Putamen (tissue), 1 donor: ENCODE measurements around the gene RBM5.

Source experiments
- DNase-seq: peaks from one replicate; pipeline ENCODE4 v3.0.0-alpha.2; 2016; ENCODE audit warnings: low spot score

Gene RBM5

DNA sequence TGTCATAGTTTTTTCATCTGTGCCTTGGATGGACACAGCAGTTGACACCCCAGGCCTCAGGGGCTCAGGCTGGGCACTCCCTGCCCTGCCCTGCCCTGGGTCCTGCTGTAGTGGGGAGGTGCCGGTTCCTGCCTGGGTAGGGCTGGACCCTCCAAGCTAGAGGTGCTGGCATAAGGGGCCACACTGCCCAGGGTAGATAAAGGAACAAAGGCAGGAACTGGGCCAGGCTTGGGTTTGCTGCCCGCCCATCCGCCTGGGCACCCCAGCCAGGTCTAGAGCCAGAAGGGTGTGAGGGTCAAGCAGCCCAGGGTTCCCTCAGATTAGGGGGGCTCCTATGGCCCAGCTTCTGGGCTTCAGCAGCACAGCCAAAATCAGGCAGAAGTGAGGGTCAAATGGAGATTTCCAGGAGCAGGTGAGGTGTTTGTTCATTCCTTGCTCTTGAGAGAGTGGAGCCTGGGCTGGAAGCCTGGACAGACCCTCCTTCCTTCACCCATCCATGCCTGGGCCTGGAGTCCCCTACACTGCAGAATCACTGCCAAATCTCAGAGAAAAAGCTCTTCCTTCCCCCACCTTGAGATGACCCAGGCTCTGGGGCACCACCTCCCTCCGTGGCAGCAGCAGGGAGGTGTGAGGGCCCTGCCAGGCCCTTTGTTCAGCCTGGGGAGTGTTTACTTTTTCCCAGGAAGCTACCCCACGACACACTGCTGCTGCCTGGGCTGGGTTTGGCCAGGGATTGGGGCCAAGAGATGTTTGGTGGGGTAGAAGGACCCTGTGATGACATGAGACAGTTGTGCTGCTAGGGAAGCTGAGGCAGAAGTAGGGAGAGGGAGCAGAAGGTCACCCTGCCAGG is 73.5 kb downstream of the RBM5 start:
- no peak for DNase-seq

DNA sequence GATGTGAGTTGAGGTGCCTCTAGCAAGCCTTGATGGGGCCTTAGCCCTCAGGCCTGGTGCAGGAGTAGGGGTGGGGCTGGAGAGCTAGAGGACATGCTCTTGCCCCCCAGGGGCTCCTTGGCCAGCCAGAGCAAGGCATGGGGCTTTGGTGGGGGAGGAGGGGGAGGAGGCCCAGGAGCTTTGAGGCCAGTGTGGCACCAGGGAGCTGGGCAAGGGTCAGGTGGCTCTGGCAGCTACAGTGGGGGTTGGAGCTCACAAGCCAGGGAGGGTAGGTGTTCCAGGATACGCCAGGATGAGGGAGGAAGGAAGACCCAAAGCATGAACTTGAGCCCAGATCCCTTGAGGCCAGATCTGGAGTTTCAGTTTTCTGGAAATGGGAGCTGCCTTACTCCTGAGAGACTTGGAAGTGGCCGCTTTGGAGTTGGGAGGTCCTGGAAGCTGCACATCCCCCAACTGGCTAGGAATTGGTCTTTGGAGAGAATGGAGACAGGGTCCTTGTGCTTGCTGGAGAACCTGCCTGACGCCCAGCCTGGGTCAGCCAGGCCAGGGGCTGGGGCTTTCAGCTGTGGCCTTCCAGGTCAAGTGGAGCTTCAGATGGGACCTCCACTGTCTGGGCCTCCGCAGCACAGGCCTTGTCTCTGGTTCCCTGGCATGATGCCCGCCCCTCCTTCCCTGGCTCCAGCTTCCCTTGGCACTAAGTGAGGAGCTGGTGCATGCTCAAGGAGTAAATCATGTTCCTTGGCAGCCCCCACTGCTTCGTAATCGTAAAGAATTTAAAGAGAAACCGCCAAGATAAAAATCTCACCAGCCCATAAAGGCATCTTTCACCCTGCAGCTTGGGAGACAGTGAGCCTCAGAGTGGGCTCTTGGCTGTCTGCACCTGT is 75.1 kb downstream of the RBM5 start:
- DNase-seq, result peak; percentile 21

DNA sequence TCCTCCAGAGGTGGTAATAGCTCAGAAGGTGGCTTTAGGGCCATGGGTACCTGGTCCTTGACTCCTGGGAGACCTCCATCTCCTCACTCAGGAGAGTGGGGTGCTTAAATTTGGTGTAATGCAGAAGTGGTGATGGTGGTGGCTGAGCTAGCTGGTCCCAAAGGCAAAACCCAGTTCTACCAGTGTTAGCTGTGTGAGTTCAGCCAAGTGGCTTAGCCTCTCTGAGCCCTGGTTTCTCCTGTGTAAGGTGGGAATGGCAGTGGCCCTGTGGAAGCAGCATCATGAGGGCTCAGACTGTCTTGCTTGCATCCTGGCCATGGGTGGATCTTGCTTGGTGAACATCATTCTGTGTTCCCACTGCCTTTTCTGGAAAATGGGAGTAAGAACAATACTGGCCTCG is 75.8 kb downstream of the RBM5 start:
- no peak for DNase-seq

DNA sequence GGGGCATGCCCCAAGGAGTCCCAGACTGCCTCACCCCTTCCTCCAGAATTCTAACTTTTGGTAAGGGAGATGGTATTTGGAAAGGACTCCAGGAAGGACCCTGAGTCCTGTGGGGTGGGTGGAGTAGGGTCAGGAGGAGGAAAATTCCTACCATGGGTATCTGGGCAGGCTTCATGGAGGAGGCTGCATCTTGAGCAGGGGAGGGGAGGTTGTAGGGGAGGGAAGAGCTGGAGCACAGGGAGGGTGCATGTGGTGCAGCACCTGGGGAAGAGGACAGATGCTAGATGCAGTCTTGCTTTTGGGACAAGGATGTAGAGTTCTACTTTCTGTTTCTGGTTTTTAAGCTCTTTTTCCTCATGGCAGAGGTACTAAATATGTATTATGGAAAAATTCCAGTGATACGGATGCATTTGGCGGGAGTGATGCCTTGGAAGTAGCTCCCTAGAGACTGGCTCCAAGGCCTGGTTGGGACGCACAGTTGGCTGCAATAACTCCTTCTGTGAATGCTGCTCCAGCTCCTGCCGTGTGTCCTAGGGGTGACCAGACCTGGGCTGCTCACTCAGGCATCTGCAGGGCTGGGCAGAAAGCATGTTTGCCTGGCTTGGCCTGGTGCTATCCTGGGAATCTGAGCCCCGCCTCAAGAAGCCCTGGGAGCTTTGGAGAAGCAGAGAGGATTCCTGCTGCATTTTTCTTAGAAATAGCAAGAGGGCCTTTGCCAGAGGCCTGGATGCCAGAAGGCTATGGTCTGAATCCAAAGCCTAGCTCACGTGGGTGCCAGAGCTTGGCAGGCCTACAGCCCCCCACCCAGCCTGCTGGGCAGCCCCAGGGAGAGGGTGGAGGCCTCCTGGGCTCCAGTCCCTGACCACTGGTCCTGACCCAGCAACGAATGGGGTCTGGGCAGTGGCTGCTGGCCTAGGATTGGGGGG is 76.5 kb downstream of the RBM5 start:
- DNase-seq, result peak; percentile 25

DNA sequence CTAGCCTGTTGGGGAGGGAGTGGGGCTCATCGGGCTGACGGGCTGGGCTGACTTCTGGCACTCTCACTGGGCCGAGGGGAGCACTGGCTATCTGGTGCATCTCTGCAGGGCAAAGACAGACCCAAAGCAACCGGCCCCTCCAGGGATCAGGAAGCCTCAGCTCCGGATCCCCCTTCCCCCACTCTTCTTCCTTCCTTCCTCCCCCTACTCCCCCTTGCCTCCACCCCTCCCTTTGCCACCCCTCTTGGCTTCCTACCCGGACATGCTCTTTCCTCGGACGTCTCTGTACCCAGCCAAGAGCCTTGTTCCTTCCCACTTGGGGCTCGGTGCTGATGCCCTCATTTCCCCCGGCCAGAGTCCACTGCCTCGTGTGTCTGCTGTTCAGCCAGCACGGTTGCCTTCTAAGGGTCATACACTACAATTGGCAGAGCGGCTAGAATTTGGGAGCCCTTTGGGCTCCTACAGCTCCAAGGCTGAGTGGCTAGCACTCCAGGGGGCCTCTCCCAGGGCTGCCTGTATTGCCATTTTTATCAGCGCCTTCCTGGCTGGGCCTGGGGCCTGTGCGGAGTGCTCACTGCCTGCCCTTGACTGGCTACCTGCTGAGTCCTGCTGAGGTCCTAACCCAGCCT is 77.3 kb downstream of the RBM5 start:
- DNase-seq, result peak; percentile 37

DNA sequence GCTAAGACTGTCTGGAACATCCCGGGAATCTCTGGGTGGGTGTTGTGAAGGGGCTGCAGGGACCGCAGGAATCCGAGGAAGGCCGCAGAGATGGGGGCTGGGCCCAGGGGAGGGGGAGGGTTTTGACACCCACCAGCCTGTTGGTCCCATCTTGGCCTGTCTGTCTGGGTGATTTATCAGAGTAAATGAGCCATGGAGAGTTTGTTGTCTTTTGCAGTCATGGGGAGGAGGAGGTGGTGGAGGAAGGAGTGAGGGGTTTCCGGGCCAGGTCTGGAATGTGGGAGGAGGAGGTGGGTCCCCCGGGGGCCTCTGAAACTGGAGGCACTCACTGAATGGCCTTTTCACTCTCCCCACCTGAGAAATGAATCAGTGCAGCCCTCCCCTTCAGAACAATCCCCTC is 77.9 kb downstream of the RBM5 start:
- no peak for DNase-seq

DNA sequence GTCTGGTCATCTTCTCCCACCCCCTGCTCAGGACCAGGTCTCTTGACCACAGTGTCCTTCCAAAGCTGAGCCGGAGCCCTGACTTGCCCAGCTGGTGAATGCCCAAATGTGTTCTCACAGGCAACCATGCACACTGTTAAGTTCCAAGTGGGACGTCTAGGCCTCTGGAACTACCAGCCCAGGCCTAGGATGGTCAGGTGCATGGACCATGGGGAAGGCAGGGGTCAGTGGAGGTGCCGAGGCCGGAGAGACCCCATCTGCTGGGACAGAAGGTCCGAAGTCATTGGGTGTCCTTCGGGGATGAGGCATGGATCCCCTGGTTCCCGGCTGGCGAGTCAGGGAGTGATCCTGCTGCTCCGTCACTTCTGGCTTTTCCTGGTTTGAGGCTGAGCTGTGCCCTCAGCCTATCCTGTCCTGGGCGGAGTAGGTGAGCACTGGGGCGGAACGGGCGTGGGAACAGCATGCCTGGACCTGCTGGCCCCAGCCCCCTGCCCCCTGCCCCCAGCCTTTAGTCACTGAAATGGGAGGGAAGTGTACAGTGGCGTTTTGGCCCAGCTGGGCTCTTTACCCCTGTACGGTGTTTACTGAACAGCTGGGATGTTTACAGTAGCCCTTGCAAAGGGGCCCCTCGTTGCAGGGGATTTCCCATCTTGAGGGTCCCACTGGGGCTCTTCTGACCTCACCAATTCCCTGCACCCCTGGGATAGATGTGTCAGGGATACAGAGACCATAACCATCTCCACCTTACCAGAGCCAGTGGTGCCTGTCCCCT is 78.5 kb downstream of the RBM5 start:
- DNase-seq, result no peak

DNA sequence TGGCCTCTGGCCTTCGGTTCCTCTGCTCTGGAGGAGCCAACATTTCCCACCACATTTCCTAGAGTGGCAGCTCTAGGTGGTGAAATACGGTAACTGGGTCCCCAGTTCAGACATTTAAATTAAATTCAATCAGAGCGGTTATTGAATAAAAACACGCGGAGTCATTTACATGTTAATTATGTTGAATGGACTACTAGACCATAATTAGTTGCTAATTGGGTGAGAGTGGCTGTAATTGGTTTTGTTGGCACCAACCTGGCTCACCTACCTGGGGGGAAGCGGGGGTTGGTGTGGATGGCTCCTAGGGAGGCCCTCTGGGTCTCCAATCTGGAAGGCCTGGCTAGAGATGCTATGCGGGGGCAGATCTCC is 79.1 kb downstream of the RBM5 start:
- DNase-seq, result no peak

DNA sequence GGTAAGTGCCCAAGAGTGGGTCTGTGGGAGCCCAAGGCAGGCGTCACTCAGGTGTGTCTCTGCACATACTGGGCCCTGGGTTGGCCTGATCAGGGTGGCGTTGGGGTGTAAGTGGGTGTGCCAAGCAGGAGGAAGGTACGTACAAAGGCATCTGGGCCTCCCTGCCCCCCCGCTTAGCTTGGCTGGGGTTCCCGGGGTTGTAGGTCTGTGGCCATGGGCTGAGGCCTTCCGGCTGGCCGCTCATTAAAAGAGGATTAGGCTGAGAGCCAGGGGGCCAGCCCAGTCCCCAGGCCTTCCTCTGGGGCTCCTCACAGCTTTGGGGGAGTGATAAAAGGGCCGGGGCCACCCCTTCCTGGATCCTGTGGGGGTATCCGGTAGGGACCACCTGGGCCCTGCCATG is 79.7 kb downstream of the RBM5 start:
- no peak for DNase-seq
